NB4 (cell line): ENCODE measurements around the gene ACAT2.
"Not testable (repeated sequence)": the region's sequence is repeated elsewhere in the genome, so short reads cannot be mapped to it uniquely, and the experiment has no call there.

Source experiments
- DNase-seq: peaks from one replicate; pipeline ENCODE4 v3.0.0; 2010; ENCODE audit warnings: low read depth
- H3K4me3 ChIP-seq: one replicate; pipeline ENCODE4 v1.5.1; 2011; ENCODE audit warnings: mild to moderate bottlenecking, low read depth, low read length, moderate library complexity
- CTCF ChIP-seq: IDR thresholded peaks from one replicate; pipeline ENCODE4 v1.5.1; 2012; ENCODE audit warnings: low read depth, low read length
- MAX ChIP-seq: IDR thresholded peaks from 2 replicates; pipeline ENCODE4 v1.6.1; 2011; ENCODE audit warnings: low read depth, low read length
- MYC ChIP-seq: IDR thresholded peaks from 2 replicates; pipeline ENCODE4 v1.6.1; 2011; ENCODE audit warnings: low read depth, low read length
- POLR2A ChIP-seq: IDR thresholded peaks from 2 replicates; pipeline ENCODE4 v1.6.1; 2011; ENCODE audit warnings: mild to moderate bottlenecking; ENCODE audit not compliant: insufficient read length; ENCODE audit errors: extremely low read depth

Gene ACAT2

GRCh38 chr6:159742165-159742564 is 19.7 kb upstream of the ACAT2 start:
- H3K4me3 ChIP-seq = no peak overlapping the region
- TF ChIP-seq CTCF (no peak), MYC (no peak), MAX (no peak), POLR2A (no peak)
- no peak for DNase-seq

- H3K4me3 ChIP-seq = no peak overlapping the region
- no peak for DNase-seq
- no peak for TF ChIP-seq MYC
- no peak for TF ChIP-seq POLR2A
- TF ChIP-seq CTCF = no peak
- TF ChIP-seq MAX = no peak
These were observed 16.8 kb upstream of the ACAT2 start for GRCh38 chr6:159745081-159745480.

GRCh38 chr6:159746759-159747158 is 15.1 kb upstream of the ACAT2 start:
- H3K4me3 ChIP-seq = no peak overlapping the region
- TF ChIP-seq MAX (no peak), MYC (no peak), POLR2A (no peak), CTCF (no peak)
- DNase-seq = no peak

- not testable (repeated sequence) for DNase-seq
These were observed 13.7 kb upstream of the ACAT2 start for GRCh38 chr6:159748127-159748526.

GRCh38 chr6:159751448-159751847 is 10.4 kb upstream of the ACAT2 start:
- no peak for DNase-seq
- H3K4me3 ChIP-seq = no peak overlapping the region
- no peak for TF ChIP-seq CTCF

More at GRCh38 chr6:159748127-159748526, 13.7 kb upstream of the ACAT2 start:
- not testable (repeated sequence) for H3K4me3 ChIP-seq

- DNase-seq = no peak
- no peak overlapping the region for H3K4me3 ChIP-seq
- TF ChIP-seq MYC (no peak), MAX (no peak), CTCF (no peak), POLR2A (no peak)
These were observed 8.6 kb upstream of the ACAT2 start for GRCh38 chr6:159753081-159753872.
